ENCODE measurements around the gene FGD3. TPM values are rescaled to one million over a fixed set of nuclear protein-coding genes. Genes with fewer than 3 reads are reported as not detected.
"Not testable (repeated sequence)": the region's sequence is repeated elsewhere in the genome, so short reads cannot be mapped to it uniquely, and the experiment has no call there.

Gene FGD3
- polyA plus RNA-seq (2012; ENCODE audit: missing spikeins), result 6.6 TPM

GRCh38 chr9:92947268-92948037 lies at the start of gene FGD3:
Gene FGD3, plus strand, starts transcription at chr9:92947523. Its CDS starts 28,734 bp downstream, at chr9:92976257.
- DNase-seq (ENCODE audit: insufficient read length) (no peak), FAIRE-seq (no peak)
- TF ChIP-seq TAF1 (IDR thresholded peaks at IDR 0.05; ENCODE audit: borderline replicate concordance, low read depth, low read length) (no peak), POLR2A (IDR thresholded peaks at IDR 0.05; ENCODE audit: low read depth, low read length) (no peak), POLR2AphosphoS5 (IDR thresholded peaks at IDR 0.05; ENCODE audit: low read depth, low read length) (no peak)

GRCh38 chr9:92905137-92905536 lies 42.2 kb upstream of the FGD3 start:
- not testable (repeated sequence) for FAIRE-seq; DNase-seq (ENCODE audit: insufficient read length)

GRCh38 chr9:92911511-92912475 lies 35.5 kb upstream of the FGD3 start:
- DNase-seq (ENCODE audit: insufficient read length) (no peak), FAIRE-seq (no peak)
- no peak for TF ChIP-seq TAF1 (IDR thresholded peaks at IDR 0.05; ENCODE audit: borderline replicate concordance, low read depth, low read length)
- TF ChIP-seq POLR2AphosphoS5 (IDR thresholded peaks at IDR 0.05; ENCODE audit: low read depth, low read length), result no peak
- TF ChIP-seq POLR2A (IDR thresholded peaks at IDR 0.05; ENCODE audit: low read depth, low read length), result no peak

- TF ChIP-seq TAF1 (IDR thresholded peaks at IDR 0.05; ENCODE audit: borderline replicate concordance, low read depth, low read length) (no peak), POLR2AphosphoS5 (IDR thresholded peaks at IDR 0.05; ENCODE audit: low read depth, low read length) (no peak), POLR2A (IDR thresholded peaks at IDR 0.05; ENCODE audit: low read depth, low read length) (no peak)
- no peak for FAIRE-seq
- no peak for DNase-seq (ENCODE audit: insufficient read length)
These were observed 30.0 kb upstream of the FGD3 start for GRCh38 chr9:92917176-92917800.

- TF ChIP-seq TAF1 (IDR thresholded peaks at IDR 0.05; ENCODE audit: borderline replicate concordance, low read depth, low read length) (no peak), POLR2A (IDR thresholded peaks at IDR 0.05; ENCODE audit: low read depth, low read length) (no peak), POLR2AphosphoS5 (IDR thresholded peaks at IDR 0.05; ENCODE audit: low read depth, low read length) (no peak)
- no peak for FAIRE-seq
- DNase-seq (ENCODE audit: insufficient read length), result no peak
These were observed 26.9 kb upstream of the FGD3 start for GRCh38 chr9:92920437-92920836.

GRCh38 chr9:92931606-92932005 lies 15.7 kb upstream of the FGD3 start:
- FAIRE-seq (no peak), DNase-seq (ENCODE audit: insufficient read length) (no peak)
- no peak for TF ChIP-seq TAF1 (IDR thresholded peaks at IDR 0.05; ENCODE audit: borderline replicate concordance, low read depth, low read length)
- TF ChIP-seq POLR2A (IDR thresholded peaks at IDR 0.05; ENCODE audit: low read depth, low read length), result no peak
- TF ChIP-seq POLR2AphosphoS5 (IDR thresholded peaks at IDR 0.05; ENCODE audit: low read depth, low read length), result no peak

GRCh38 chr9:92934321-92934720 lies 13.0 kb upstream of the FGD3 start:
- TF ChIP-seq POLR2AphosphoS5 (IDR thresholded peaks at IDR 0.05; ENCODE audit: low read depth, low read length) (no peak), POLR2A (IDR thresholded peaks at IDR 0.05; ENCODE audit: low read depth, low read length) (no peak), TAF1 (IDR thresholded peaks at IDR 0.05; ENCODE audit: borderline replicate concordance, low read depth, low read length) (no peak)
- no peak for DNase-seq (ENCODE audit: insufficient read length)
- no peak for FAIRE-seq

GRCh38 chr9:92938025-92938424 lies 9.3 kb upstream of the FGD3 start:
- FAIRE-seq, result no peak
- no peak for DNase-seq (ENCODE audit: insufficient read length)
- TF ChIP-seq POLR2A (IDR thresholded peaks at IDR 0.05; ENCODE audit: low read depth, low read length) (no peak), TAF1 (IDR thresholded peaks at IDR 0.05; ENCODE audit: borderline replicate concordance, low read depth, low read length) (no peak)

- no peak for TF ChIP-seq POLR2AphosphoS5 (IDR thresholded peaks at IDR 0.05; ENCODE audit: low read depth, low read length)
- no peak for TF ChIP-seq TAF1 (IDR thresholded peaks at IDR 0.05; ENCODE audit: borderline replicate concordance, low read depth, low read length)
- no peak for TF ChIP-seq POLR2A (IDR thresholded peaks at IDR 0.05; ENCODE audit: low read depth, low read length)
- DNase-seq (ENCODE audit: insufficient read length) (no peak), FAIRE-seq (no peak)
These were observed 5.5 kb upstream of the FGD3 start for GRCh38 chr9:92941861-92942260.

GRCh38 chr9:92942688-92943616 lies 4.4 kb upstream of the FGD3 start:
- FAIRE-seq (no peak), DNase-seq (ENCODE audit: insufficient read length) (no peak)
- TF ChIP-seq POLR2AphosphoS5 (IDR thresholded peaks at IDR 0.05; ENCODE audit: low read depth, low read length) (no peak), POLR2A (IDR thresholded peaks at IDR 0.05; ENCODE audit: low read depth, low read length) (no peak), TAF1 (IDR thresholded peaks at IDR 0.05; ENCODE audit: borderline replicate concordance, low read depth, low read length) (no peak)
